NCI-H1436 treated with DMSO at 0.1 percent for 48 hours (cell line): Measurements from ENCODE around the gene ULK2.
"Not testable (repeated sequence)": the region's sequence is repeated elsewhere in the genome, so short reads cannot be mapped to it uniquely, and the experiment has no call there.

Experiments used
- DNase-seq: peaks from one replicate; lab custom pipeline; 2025; lab: John Stamatoyannopoulos, UW

The ULK2 gene

DNA sequence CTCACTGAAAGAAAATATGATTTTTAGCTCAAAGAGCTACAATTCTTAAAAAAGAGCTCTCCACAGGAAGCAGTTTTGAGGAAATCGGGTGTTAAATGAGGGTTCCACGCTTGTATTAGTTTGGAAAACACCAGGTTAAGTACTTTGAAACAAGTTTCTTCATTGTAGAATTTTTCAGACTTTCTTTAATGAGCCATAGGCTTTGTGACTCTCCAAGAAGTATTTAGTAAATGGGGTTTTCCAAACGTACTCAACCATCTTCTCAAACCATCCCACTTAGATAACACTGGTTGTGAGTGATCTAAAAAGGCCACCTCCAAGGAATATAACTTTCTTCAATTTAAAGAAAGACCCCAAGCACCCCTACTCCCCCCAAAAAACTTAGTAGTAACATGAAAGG lies 2.7 kb downstream of the ULK2 start:
- no peak for DNase-seq

DNA sequence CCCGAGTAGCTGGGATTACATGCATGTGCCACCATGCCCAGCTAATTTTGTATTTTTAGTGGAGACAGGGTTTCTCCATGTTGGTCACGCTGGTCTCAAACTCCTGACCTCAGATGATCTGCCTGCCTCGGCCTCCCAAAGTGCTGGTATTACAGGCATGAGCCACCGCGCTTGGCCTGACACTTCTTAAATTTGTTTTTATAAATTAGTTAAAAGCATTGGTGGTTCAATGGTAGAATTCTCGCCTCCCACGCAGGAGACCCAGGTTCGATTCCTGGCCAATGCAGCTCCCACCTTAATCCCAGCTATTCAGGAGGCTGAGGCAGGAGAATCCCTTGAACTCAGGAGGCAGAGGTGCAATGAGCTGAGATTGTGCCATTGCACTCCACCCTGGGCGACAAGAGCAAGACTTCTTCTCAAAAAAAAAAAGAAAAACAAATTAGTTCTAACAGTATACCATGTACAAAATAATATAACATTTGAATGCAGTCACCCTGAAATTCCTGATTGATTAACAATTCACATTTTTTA lies 7.0 kb downstream of the ULK2 start:
- not testable (repeated sequence) for DNase-seq

DNA sequence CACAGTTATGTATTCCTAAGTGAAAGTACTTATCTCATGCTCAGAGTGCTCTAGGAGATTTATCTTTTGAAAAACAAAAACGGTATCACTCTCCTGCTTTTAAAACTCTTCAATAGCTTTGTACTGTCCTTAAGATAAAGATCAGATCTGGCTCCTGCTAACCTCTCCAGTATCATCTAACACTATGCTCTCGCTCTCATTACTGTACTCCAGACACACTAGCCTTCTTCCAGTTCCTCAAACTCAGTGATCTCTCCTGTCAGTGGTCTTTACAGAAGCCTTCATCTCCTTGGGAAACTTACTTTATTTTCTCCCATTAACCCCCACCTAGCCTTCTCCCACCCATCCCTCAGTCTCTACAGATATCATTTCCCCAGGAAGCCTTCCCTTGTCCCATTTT lies 10.1 kb downstream of the ULK2 start:
- no peak for DNase-seq

DNA sequence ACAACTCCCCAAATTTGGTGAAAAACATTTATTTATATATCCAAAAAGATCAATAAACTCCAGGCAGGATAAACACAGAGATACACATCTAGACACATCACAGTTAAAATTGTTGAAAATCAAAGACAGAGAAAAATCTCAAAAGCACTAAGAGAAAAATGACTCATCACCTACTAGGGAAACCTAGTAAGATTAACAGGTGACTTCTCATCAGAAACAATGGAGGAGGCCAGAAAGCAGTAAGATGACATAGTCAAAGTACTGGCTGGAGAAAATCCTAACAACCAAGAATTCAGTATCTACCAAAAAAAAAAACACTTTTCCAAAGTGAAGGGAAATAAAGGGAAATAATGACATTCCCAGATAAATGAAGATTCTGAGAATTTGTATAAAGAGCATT lies 33.8 kb downstream of the ULK2 start:
- DNase-seq, result no peak

DNA sequence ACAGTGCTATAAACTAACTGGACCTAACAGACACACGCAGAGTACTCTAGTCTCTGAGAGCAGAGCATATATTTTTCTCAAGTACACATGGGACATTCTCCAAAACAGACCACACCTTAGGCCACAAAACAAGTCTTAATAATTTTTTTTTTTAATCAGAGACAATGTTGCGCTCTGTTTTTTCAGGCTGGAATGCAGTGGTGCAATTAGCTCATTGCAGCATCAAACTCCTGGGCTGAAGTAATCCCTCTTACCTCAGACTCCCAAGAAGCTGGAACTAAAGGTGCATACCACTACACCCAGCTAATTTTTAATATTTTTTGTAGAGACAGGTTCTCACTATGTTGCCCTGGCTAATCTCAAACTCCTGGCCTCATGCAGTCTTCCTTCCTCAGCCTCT lies 37.7 kb downstream of the ULK2 start:
- no peak for DNase-seq

DNA sequence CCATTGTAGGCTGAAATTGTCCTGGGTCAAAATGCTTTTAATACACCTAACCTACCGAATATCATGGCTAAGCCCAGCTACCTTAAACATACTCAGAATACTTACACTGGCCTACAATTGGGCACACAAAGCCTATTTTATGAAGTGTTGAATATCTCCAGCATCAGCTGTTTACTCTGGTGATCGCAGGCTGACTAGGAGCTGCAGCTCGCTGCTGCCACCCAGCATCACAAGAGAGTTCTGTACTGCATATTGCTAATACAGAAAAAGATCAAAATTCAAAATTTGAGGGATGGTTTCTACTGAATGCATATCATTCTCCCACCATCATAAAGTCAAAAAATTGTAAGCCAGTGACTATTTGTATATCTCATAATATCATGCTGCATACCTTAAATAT lies 55.3 kb downstream of the ULK2 start:
- no peak for DNase-seq

DNA sequence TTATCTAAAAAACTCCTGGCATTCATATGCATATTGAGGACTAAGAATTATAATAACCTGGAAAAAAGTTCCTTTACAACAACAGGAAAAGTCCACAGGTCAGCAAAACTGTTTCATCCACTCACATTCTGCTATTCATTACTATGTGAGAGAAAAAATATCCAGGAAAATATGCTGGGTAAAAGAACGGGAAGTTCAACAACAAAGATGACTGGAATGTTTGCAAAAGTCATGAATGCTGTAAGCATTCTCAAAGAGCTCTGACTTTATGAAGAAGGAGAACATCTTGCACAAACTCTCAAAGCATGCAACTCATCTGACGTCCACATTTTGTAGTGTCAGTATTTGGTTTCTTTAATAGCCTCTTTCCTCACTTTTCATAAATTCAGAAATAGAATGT lies 62.7 kb downstream of the ULK2 start:
- no peak for DNase-seq

DNA sequence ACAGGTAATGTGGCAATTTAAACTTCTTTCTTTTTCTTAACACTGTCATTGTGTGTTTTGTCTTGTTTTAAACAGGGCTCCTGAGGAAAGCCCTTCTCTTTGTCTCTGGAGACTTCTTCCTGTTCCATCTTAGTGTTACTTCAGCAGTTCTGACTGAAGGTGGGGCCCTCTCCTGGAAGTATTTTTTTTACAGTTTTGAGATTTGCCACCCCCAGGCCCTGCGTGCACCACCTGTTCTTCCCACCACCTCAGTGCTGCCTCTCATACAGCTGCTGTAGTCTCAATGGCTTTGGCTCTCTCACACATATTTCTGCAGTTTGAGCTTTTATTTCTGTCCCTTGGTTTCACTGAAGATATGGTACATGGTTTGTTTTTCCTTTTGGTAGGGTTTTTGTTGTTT lies 67.2 kb downstream of the ULK2 start:
- no peak for DNase-seq

DNA sequence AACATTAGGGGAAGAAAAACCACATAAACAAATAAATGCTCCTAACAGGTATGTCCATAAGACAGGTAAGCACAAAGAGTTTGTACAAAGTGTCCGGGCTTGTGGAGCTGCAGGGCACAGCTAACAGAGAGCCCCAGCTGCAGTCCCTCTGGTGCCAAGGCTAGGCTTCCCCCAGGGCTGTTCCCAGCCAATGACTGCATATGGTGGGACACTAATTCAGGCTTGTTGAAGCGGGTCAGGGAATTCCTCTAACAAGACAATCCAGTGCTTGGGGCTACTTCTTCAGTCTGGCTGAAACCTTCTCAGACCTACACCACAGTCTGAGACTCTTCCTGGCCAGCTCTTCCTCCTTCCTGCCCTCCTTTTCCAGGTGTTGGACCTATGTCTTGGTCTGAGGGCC lies 67.9 kb downstream of the ULK2 start:
- no peak for DNase-seq

DNA sequence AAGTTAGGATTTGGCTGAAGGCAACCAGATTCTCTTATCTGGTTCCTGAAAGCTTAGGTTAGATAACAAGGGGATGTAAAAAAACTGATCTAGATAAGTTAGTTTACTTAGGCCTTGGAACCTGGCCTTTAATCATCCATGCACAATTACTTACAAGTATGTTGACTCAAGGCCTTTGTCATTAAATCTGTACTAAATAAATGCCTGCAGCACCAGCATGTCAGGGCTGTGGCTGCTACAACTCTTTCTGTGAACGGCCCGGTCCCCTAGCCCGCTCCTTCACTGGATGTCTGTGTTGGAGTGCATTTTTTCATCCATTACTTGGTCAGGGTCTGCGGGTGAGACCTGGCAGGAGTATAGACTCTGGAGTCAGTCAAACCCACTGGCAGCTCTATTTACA lies 71.3 kb downstream of the ULK2 start:
- DNase-seq, result no peak

DNA sequence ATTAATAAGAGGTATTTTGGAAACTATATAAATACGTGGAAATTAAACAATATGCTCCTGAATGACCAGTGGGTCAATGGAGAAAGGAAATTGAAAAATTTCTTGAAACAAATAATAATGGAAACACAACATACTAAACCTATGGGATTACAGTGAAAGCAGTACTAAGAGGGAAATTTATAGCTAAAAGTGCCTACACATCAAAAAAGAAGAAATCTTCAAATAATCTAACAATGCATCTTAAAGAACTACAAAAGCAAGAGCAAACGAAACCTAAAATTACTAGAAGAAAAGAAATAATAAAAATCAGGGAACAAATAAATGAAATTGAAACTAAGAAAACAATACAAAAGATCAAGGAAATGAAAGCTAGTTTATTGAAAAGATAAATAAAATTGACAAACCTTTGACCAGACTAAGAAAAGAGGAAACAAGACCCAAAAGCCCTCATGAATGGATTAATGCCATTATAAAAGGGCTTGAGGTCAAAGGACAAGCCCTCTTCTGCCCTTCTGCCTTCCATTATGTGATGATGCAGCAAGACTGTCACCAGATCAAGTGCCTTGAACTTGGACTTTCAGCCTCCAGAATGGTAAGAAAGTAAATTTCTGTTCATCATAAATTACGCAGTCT lies 75.7 kb downstream of the ULK2 start:
- DNase-seq, result no peak

DNA sequence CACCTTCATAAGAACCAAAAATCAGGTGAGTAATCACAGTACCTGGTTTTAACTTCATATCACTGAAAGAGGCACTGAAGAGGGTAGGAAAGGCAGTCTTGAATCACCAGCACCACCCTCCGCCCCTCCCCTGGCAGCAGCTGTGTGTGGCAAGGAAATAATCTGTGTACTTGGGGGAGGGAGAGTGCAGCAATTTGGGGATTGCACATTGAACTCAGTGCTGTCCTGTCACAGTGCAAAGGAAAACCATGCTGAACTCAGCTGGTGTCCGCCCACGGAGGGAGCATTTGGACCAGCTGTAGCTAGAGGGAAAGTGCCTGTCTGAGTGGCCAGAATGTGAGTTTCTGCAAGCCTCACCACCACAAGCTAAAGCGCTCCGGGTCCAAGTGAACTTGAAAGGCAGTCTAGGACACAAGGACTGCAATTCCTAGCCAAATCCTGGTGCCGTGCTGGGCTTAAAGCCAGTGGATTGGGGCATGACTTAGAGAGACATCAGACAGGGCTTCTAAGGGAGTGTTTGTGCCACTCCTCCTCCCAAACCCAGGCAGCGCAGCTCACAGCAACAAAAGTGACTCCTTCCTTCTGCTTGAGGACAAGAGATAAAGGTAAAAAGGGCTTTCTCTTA lies 79.9 kb downstream of the ULK2 start:
- no peak for DNase-seq

DNA sequence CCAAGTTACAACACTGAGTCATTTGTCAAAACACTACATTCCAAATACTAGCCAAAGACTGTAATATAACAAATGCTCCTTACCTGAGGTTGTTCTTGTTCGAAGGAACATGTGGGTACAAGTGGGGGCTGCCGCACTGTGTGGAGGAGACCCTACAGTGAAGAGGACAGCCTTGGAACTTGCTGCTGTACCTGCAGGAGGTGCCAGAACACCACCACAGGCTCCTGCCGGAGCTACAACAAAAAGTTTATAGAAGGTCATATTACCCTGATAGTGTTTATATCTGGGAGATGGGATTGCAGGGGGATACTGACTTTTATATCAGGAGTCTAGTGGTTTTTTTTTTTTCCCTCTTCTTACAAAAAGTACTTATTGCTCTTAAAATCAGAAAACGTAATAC lies 81.9 kb downstream of the ULK2 start:
- DNase-seq, result no peak

DNA sequence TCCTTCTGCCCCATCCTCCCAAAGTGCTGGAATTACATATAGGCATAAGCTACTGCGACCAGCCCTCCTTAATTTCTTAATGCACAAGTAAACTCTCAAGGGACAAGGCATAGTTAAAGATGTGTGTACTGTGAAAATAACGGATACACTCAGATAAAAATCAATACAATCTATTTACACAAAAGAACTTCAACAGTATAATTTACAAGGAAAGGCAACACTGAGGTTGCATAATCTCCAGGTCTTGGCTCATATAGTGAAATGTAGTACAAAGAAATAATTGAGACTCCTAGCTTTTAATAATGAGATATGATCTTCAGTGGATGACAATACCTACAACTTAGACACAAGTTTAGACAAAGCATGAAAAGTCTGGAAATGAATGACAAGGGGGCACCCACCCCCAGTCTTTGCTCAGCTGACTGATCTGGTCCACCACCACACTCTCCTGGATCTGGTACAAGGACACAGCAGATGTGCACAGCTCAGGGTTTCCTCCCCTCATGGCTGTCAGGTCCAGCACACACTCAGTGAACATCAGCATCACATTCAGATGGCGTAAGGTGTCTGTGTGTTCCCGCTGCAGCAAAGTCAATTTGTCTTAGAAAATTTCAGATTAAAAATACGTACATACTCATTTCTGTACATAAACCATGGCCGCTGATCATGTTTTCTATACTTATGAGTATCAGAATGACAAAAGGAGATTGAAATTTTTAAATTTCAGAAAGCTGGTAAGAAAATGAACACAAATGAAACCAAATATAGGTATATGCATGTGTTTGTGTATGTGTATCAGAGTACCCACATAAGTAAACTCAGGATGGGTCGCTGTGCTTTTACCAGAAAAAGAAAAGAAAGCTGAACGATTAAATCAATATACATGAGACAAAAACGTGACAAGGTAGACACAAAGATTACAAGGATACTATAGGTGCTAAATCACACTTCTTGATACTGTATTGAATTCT lies 86.0 kb downstream of the ULK2 start:
- no peak for DNase-seq

DNA sequence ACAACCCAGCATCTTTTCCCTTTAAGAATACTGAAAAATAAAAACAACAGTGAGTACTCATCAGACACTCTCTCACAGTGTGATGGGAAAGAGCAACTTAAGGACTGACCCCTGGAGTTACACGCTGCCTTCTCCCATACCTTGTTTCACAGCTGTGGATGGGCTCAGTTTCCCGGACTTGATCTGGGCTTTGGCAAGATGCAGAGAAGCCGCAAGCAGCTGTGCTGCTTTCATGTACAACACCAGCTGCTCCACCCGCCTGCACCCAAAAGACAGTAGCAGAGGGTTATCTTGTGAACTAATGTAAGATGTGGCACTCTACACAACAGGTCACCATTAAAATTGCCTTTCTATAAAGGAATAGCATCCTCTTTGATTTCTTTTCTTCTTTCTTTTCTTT lies 86.9 kb downstream of the ULK2 start:
- DNase-seq, result no peak

DNA sequence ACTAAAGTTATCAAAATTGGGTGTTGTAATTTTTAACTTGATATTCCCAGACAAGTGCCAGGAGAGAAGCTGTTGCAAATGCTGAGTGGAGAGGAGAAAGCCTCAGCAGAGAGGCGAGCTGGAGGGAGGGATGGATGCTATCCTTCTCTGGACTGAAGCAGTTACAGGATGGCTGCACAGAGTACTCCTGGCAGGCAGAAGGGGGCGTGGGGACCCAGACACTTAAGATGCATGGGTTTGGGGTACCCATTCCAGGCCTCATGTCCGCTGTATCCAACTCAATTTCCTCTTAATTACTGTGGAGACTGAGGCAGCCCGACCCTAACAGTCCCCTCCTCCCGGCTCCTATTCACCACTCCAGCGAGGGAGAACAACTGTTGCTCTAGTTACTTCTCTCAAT lies 94.2 kb downstream of the ULK2 start:
- DNase-seq, result no peak

DNA sequence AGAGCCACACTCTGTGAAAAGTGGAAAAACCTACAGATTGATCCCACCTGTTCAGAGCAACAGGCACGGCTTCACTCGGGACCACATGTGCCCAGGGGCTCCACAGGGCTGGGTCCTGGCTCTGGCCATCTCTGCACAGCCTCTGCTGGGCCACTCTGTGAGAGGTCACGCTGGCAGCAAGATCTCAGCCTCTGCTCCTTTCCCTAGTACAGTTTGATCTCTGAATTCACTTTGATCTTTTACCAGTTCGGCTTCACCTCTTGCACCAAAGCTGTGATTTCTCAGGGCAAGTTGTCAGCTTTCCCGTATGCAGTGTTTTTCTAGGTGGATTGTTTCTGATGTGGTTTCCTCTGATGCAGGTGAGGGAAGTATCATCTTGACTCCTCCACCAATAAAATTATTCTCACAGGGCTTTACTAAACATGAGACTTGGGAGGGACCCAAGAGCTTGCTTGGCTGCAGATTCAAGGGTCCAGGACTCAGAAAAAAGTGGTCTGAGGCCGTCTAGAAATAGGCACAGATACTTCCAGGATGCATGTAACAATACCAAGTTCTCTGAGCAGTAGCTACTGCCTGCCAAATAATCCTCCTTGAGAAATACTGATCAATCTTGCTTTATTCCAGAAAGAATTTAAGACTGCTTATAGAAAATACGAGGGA lies 95.6 kb downstream of the ULK2 start:
- DNase-seq, result no peak

DNA sequence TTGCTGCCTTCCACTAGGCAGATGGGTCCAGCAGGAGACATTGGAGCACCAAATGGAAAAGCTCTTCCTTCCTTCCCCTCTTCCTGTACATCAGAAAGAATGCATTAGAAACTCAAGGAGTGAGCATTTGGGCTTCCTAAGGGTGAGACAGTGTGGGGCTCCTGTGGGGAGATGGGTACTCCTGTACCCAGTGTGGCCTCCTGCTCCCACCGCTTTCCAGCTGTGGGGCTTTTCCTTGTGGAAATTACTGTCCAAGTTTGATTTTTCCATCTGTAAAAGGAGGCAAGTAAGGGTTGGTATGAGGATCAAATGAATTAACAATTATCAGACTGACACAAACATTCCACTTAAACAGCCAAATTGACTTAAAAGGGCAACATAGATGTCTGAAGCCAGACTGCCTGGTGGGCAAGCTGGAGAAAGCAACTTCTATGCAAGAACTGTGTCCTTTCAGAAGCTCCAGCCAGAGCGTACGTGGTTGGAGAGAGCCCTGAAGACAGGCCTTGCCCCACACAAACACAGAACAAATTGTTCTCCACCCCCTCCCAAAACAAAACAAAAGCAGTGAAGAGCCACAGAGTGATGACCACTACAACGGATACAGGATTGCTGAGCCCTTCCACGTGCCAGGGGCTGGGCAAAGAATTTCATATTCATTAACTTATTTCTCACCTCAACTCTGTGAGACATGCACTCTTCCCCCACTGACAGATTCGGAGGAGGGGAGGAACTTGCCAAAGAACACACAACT lies 96.6 kb downstream of the ULK2 start:
- DNase-seq, result no peak

DNA sequence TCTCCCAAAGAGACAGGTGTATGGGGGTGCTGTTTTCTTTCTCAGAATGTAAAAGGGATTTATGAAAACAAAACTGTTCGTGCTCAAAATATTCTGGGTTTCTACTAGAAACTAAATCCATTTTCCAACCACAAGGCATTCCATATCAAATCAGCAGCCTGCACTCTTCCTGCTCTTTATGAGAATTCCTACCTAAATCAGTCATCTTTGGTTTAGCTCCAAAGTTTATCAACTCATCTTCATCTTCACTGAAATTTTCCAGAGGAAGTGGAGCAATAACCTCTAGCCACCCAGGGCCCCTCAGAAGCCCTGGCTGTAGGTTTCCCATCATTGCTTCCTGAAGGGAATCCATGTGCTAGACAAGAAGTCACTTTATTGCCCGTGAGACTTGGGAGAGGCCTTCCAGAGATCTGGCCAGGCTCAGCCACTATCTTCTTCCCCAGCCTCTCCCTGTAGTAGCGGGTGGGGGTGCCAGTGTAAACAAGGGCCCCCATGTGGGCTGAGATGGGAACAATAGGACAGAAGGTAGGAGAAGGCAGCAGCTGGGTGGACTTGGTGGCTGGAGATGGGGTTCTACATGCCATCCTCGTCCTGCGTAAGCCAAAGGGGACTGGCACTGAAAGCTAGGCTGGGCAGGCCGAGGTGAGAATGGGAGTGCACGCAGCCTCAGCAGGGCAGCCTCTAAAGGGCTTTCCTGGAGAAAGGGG lies 97.6 kb downstream of the ULK2 start:
- DNase-seq, result no peak

DNA sequence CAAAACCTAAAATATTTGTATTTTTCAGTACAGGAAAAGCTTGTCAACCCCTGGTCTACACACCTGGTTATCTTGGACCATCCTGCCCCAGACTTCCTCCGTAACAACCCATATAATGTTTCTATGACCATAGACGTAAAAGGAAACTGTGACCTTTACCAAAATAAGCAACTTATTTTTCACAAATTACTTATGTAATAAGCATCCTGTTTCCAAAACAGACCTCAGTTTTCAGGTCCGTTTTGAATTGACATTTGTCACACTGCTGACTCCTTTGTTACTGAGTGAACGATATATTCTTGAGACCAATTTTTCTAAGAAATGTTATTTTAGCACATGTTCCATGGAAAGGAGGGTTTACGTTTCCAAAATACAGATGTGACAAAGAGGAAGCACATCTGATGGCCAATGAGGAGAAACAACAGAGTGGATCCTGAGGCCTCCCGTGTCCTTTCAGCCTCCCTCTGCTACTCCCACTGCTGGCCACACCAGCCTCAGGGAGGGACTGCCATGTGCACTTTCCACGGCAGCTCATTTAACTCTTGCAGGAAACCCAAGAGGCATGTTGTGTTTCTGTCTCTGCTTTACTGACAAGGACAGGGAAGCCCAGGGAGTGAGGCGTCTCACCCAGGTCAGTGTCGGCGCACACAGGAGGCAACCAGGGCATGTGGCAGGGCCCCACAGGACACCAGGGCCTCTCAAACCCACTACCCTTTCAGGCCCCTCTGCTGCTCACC lies 99.5 kb downstream of the ULK2 start:
- DNase-seq, result no peak
